H1 (cell line): ENCODE data around the gene TBC1D22B. TPM values are rescaled to one million over a fixed set of nuclear protein-coding genes. Genes with fewer than 3 reads are reported as not detected.

ENCODE experiments used
- CTCF ChIA-PET: fragments of 300-600 bp; sonication (Branson Sonifier 250); formaldehyde crosslinking; loops from one replicate; lab custom pipeline; 2021; ENCODE audit not compliant: partially characterized antibody; lab: Charles Lee
- POLR2A ChIA-PET: fragments of 300-600 bp; sonication (Branson Sonifier 250); formaldehyde crosslinking; loops from one replicate; lab custom pipeline; 2021; ENCODE audit warnings: inconsistent platforms; ENCODE audit not compliant: partially characterized antibody; lab: Charles Lee
- DNase-seq, 2 experiments: peaks; one replicate each; pipeline versions ENCODE4 v3.0.0 to v3.0.0-alpha.2; 2010 to 2022; ENCODE audit warnings: low spot score in 2 of 2, low read depth in 1 of 2, mixed read lengths in 1 of 2
- FAIRE-seq: peaks from 2 replicates; lab custom pipeline; 2011; peaks lifted over from hg19 to GRCh38; lab: Jason Lieb, UNC
- H2AFZ ChIP-seq: 2 replicates; pipeline ENCODE4 v1.8.1; 2012; ENCODE audit warnings: low read length, inconsistent platforms
- H2AK5ac ChIP-seq: 2 replicates; pipeline ENCODE4 v1.6.1; 2013; ENCODE audit warnings: low read depth, low read length
- H2BK120ac ChIP-seq: replicated peaks from 2 replicates; pipeline ENCODE3; 2013; ENCODE audit warnings: low read depth, low read length, inconsistent platforms
- H2BK12ac ChIP-seq: 2 replicates; pipeline ENCODE4 v1.6.1; 2013; ENCODE audit warnings: low read depth, low read length
- H2BK15ac ChIP-seq: 2 replicates; pipeline ENCODE4 v1.6.1; 2013; ENCODE audit warnings: low read length
- H2BK20ac ChIP-seq: 2 replicates; pipeline ENCODE4 v1.6.1; 2013; ENCODE audit warnings: low read length
- H2BK5ac ChIP-seq: 2 replicates; pipeline ENCODE4 v1.6.1; 2013; ENCODE audit warnings: low read depth, low read length
- H3K14ac ChIP-seq: 2 replicates; pipeline ENCODE4 v1.6.1; 2013; ENCODE audit warnings: inconsistent platforms; ENCODE audit not compliant: insufficient read length
- H3K18ac ChIP-seq: 2 replicates; pipeline ENCODE4 v1.6.1; 2013; ENCODE audit warnings: low read length; ENCODE audit errors: extremely low read depth
- H3K23ac ChIP-seq: 2 replicates; pipeline ENCODE4 v1.6.1; 2013; ENCODE audit warnings: inconsistent platforms; ENCODE audit not compliant: insufficient read length
- H3K23me2 ChIP-seq: 2 replicates; pipeline ENCODE4 v1.6.1; 2013; ENCODE audit warnings: low read depth, low read length
- H3K27ac ChIP-seq: 2 replicates; pipeline ENCODE4 v1.6.1; 2011; ENCODE audit warnings: low read depth, low read length, inconsistent platforms
- H3K27me3 ChIP-seq, 4 experiments: replicated peaks in 1 of 4; 1 replicate in 1 of 4; 2 replicates in 3 of 4; pipeline versions ENCODE4 v1.6.1 to v1.8.1; 2011 to 2013; ENCODE audit warnings: low read length in 3 of 4, mild to moderate bottlenecking in 3 of 4, inconsistent platforms in 2 of 4, mixed read lengths in 2 of 4, moderate library complexity in 1 of 4; ENCODE audit not compliant: control insufficient read depth in 3 of 4, insufficient read depth in 3 of 4; ENCODE audit errors: extremely low read depth in 1 of 4
- H3K36me3 ChIP-seq, 4 experiments: 2 replicates each; pipeline versions ENCODE4 v1.6.1 to v1.8.1; 2011 to 2013; ENCODE audit warnings: mild to moderate bottlenecking in 4 of 4, low read length in 3 of 4, moderate library complexity in 2 of 4, control low read depth in 1 of 4, inconsistent platforms in 1 of 4; ENCODE audit not compliant: insufficient read depth in 4 of 4, control insufficient read depth in 2 of 4
- H3K4ac ChIP-seq: replicated peaks from 2 replicates; pipeline ENCODE3; 2013; ENCODE audit warnings: low read length, low read depth, mixed read lengths, inconsistent platforms; ENCODE audit not compliant: insufficient read length
- H3K4me1 ChIP-seq, 4 experiments: replicated peaks in 1 of 4; 1 replicate in 1 of 4; 2 replicates in 3 of 4; pipeline versions ENCODE4 v1.6.1 to v1.8.1; 2011 to 2013; ENCODE audit warnings: low read length in 3 of 4, inconsistent platforms in 2 of 4, mixed read lengths in 1 of 4; ENCODE audit not compliant: insufficient read depth in 4 of 4, control insufficient read depth in 3 of 4
- H3K4me2 ChIP-seq, 2 experiments: 2 replicates each; pipeline versions ENCODE4 v1.6.1 to v1.8.1; 2011 to 2013; ENCODE audit warnings: low read depth in 2 of 2, low read length in 2 of 2, control low read depth in 1 of 2, inconsistent platforms in 1 of 2, mild to moderate bottlenecking in 1 of 2; ENCODE audit not compliant: insufficient read depth in 1 of 2
- H3K4me3 ChIP-seq, 4 experiments: fragments of 200-600, 300-600 bp in 1 of 4; sonication (generic), shearing (Covaris generic), sonication (Bioruptor Twin) in 1 of 4; 2 replicates each; pipeline versions ENCODE4 v1.5.1 to v1.8.1; 2011 to 2016; ENCODE audit warnings: low read length in 4 of 4, low read depth in 3 of 4, control low read depth in 2 of 4, inconsistent platforms in 2 of 4, mild to moderate bottlenecking in 2 of 4, mixed read lengths in 1 of 4, moderate library complexity in 1 of 4; ENCODE audit not compliant: insufficient read depth in 2 of 4; ENCODE audit errors: extremely low read depth in 1 of 4
- H3K56ac ChIP-seq: replicated peaks from 2 replicates; pipeline ENCODE3; 2013; ENCODE audit warnings: low read depth, mild to moderate bottlenecking, mixed read lengths, low read length, inconsistent platforms; ENCODE audit not compliant: insufficient read length
- H3K79me1 ChIP-seq: 2 replicates; pipeline ENCODE4 v1.6.1; 2013; ENCODE audit warnings: low read depth, low read length, control low read depth
- H3K79me2 ChIP-seq, 2 experiments: 2 replicates each; pipeline versions ENCODE4 v1.6.1 to v1.8.1; 2012 to 2013; ENCODE audit warnings: low read length in 2 of 2, mild to moderate bottlenecking in 2 of 2, inconsistent platforms in 1 of 2; ENCODE audit not compliant: insufficient read depth in 2 of 2, control insufficient read depth in 1 of 2
- H3K9ac ChIP-seq, 4 experiments: replicated peaks in 1 of 4; 1 replicate in 1 of 4; 2 replicates in 3 of 4; pipeline versions ENCODE4 v1.6.1 to v1.8.1; 2011 to 2013; ENCODE audit warnings: low read depth in 3 of 4, low read length in 3 of 4, control low read depth in 2 of 4, mild to moderate bottlenecking in 2 of 4, moderate library complexity in 2 of 4, inconsistent platforms in 1 of 4; ENCODE audit errors: extremely low read depth in 1 of 4
- H3K9me3 ChIP-seq, 2 experiments: 2 replicates each; pipeline versions ENCODE4 v1.6.1 to v1.8.1; 2012 to 2013; ENCODE audit warnings: mild to moderate bottlenecking in 2 of 2, moderate library complexity in 2 of 2, control low read depth in 1 of 2, inconsistent platforms in 1 of 2, low read depth in 1 of 2, low read length in 1 of 2, mixed read lengths in 1 of 2; ENCODE audit not compliant: insufficient read depth in 2 of 2
- H4K20me1 ChIP-seq, 2 experiments: replicated peaks in 1 of 2; 2 replicates each; pipeline versions ENCODE3 to v1.8.1; 2011 to 2013; ENCODE audit warnings: inconsistent platforms in 2 of 2, low read length in 2 of 2, mild to moderate bottlenecking in 1 of 2; ENCODE audit not compliant: insufficient read depth in 2 of 2, control insufficient read depth in 1 of 2
- H4K5ac ChIP-seq: 2 replicates; pipeline ENCODE4 v1.6.1; 2013; ENCODE audit warnings: low read length, low read depth, mixed read lengths, inconsistent platforms; ENCODE audit not compliant: insufficient read length
- H4K8ac ChIP-seq: 2 replicates; pipeline ENCODE4 v1.8.0; 2013; ENCODE audit warnings: mild to moderate bottlenecking, moderate library complexity, low read length, inconsistent platforms; ENCODE audit not compliant: insufficient read depth; ENCODE audit errors: extremely low read depth
- H4K91ac ChIP-seq: replicated peaks from 2 replicates; pipeline ENCODE3; 2013; ENCODE audit warnings: low read length, mixed read lengths, inconsistent platforms; ENCODE audit not compliant: insufficient read length
- CBX5 ChIP-seq: fragments of 300-800, 300-1000 bp; sonication (generic); IDR thresholded peaks from 2 replicates; pipeline ENCODE4 v1.7.1; 2016; ENCODE audit warnings: antibody characterized with exemption, low read length, low read depth
- EGR1 ChIP-seq: IDR thresholded peaks from 2 replicates; pipeline ENCODE4 v1.6.1; 2011; ENCODE audit warnings: low read depth, low read length, borderline replicate concordance
- KDM4A ChIP-seq: IDR thresholded peaks from one replicate; pipeline ENCODE4 v1.7.1; 2012; ENCODE audit warnings: low read depth, mild to moderate bottlenecking, moderate library complexity, low read length, inconsistent platforms; ENCODE audit not compliant: severe bottlenecking
- PHF8 ChIP-seq: fragments of 200-600 bp; sonication (generic); conservative IDR thresholded peaks from 2 replicates; pipeline ENCODE4 v1.7.1; 2012; ENCODE audit warnings: low read depth, mild to moderate bottlenecking, inconsistent platforms, low read length, moderate library complexity
- RBBP5 ChIP-seq: IDR thresholded peaks from 2 replicates; pipeline ENCODE4 v1.7.1; 2012; ENCODE audit warnings: low read depth, mild to moderate bottlenecking, inconsistent platforms, low read length, moderate library complexity, borderline replicate concordance
- SIN3A ChIP-seq, 2 experiments: IDR thresholded peaks in 1 of 2; conservative IDR thresholded peaks in 1 of 2; 2 replicates each; pipeline ENCODE4 v1.6.1; 2011 to 2012; ENCODE audit warnings: low read length in 2 of 2, improper control_type of control experiment in 1 of 2, low read depth in 1 of 2, mild to moderate bottlenecking in 1 of 2
- TBP ChIP-seq: IDR thresholded peaks from 2 replicates; pipeline ENCODE4 v1.6.1; 2011; ENCODE audit warnings: low read depth, low read length, improper control_type of control experiment
- TCF12 ChIP-seq: IDR thresholded peaks from 2 replicates; pipeline ENCODE4 v1.6.1; 2011; ENCODE audit warnings: low read depth, mild to moderate bottlenecking, low read length
- WGBS, 2 experiments: shearing (Covaris generic) in 1 of 2; methylation state at CpG; one replicate each; pipeline versions ENCODE4 v1.1.6 to v1.1.7; 2013 to 2015; ENCODE audit warnings: low lambda C conversion rate in 2 of 2, mixed read lengths in 2 of 2, inconsistent platforms in 1 of 2, low coverage in 1 of 2, missing lambda C conversion rate in 1 of 2; ENCODE audit not compliant: insufficient replicate concordance in 2 of 2, insufficient coverage in 1 of 2, insufficient read length in 1 of 2; ENCODE audit errors: extremely low coverage in 1 of 2, missing lambda C conversion rate in 1 of 2; 5-methylcytosine and 5-hydroxymethylcytosine counted together
- polyA plus RNA-seq, 7 experiments: library from polyadenylated mRNA; depleted of rRNA in 3 of 7; stranded (reverse) in 5 of 7; unstranded in 2 of 7; fragments of >200 nt in 5 of 7; fragments of 200-250 nt in 2 of 7; gene quantifications; 1 replicate in 5 of 7; 2 replicates in 1 of 7; 4 replicates in 1 of 7; pipeline versions ENCODE4 v1.2.1 to v1.2.3, GENCODE V29; 2011 to 2013; ENCODE audit warnings: missing spikeins in 2 of 7, mixed read lengths in 2 of 7
- total RNA-seq: library from RNA; stranded (reverse); fragmentation: NEBNext Ultra II Directional; extraction: Animal tissue kit (Norgen Biotek cat#: 25700); gene quantifications from 2 replicates; pipeline ENCODE4 v1.2.1, GENCODE V29; 2021
- TF ChIP-seq, protein P1 (sequence below): IDR thresholded peaks from 2 replicates; pipeline ENCODE4 v1.6.1; 2012; ENCODE audit warnings: inconsistent platforms

The TBC1D22B gene
- total and polyA plus RNA-seq, 2 of the 8 experiments (the other 6 are each of a cell fraction or from before 2014, with no cell fraction given), result 10.1 to 17.4 TPM

DNA sequence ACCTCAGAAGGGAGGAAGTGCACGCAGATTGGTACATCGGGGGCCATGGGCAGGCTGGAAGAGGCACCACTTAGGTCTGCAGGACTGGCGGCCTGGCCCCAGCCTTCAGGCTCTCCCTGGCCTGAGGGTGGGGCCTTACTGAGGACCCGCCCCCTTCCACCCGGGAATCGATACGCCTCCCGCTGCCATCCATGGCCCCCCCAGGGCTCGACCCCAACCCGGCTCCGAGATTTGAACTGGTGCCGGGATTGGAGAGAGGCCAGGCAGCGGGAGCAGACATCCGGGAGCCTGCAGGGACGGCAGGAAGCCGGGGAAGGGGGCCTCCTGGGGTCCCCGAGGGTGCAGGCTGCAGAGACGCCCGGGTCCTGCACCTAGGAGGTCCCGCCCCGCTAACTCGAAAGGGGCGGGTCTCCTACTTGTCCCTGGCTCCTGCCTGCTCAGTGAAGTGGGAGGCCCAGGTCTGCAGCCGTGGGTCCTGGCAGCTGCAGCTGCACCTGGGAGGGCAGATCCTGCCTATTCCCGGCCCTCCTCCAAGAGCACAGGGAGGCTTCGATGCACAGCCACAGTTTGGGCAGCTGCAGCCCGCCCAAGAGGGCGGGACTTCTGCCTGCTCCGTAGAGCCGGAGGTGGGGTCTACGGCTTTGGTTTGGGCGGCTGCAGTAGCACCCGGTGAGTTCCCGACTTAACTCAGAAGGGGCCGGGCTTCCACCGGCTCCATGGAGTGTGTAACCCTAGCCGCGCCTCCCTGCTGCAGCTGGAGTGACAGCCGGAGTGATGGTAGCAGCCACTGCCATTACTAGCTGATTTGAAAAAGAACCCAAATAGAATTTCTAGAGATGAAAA, 35.2 kb upstream of the TBC1D22B start:
- Histone ChIP-seq H3K9ac (peak overlapping the region in 3 of 4 experiments; percentile 22 to 51 (median 39); a peak in 5 of 7 replicates), H2BK12ac (0 out of 2 replicates have a peak overlapping the region, but pooled peaks have one; percentile 89), H2BK120ac (no peak overlapping the region), H4K91ac (peak overlapping the region; percentile 62), H3K14ac (no peak overlapping the region), H3K79me1 (no peaks in the 10 kb centered on the region), H3K18ac (peak overlapping the region; percentile 95), H3K23ac (no peak overlapping the region), H3K27me3 (no peaks in the 10 kb centered on the region), H4K5ac (peak overlapping the region; percentile 61), H3K4me3 (peak overlapping the region; percentile 43 to 68 (median 58)), H3K4ac (no peak overlapping the region), H3K4me2 (peak overlapping the region; percentile 71 to 88), H3K9me3 (no peaks in the 10 kb centered on the region), H3K56ac (peak overlapping the region; percentile 86), H2BK15ac (peak overlapping the region; percentile 66; the same call in 1 of the 2 replicates), H3K27ac (peak overlapping the region; percentile 23; the same call in 1 of the 2 replicates), H2BK20ac (no peak overlapping the region), H2BK5ac (peak overlapping the region; percentile 64; the same call in 1 of the 2 replicates), H4K8ac (peak overlapping the region; percentile 66; the same call in 1 of the 2 replicates), H2AK5ac (no peak overlapping the region), H3K79me2 (no peaks in the 10 kb centered on the region), H3K36me3 (no peaks in the 10 kb centered on the region), H4K20me1 (no peaks in the 10 kb centered on the region), H2AFZ (peak overlapping the region; percentile 96), H3K23me2 (peaks cover 5% of the 10 kb centered on the region; the same call in 1 of the 2 replicates), H3K4me1 (no peaks in the 10 kb centered on the region; a peak in 1 of 7 replicates)
- CTCF ChIA-PET, result interaction anchor here (0.8 to 6.2 kb wide), 5 partner anchors 9 to 204 kb away, joined by 3 to 55 read pairs (median 3); partner anchors contain the start of gene TMEM217
- POLR2A ChIA-PET, result interaction anchor here (0.8 to 1.3 kb wide), 8 partner anchors 12 to 236 kb away, joined by 3 to 4 read pairs (median 3); partner anchors contain the start of genes MTCH1 and TBC1D22B
- WGBS, 2 experiments, result 2% methylated on average over 32 of the region's 39 CpGs; no CpG with 5 or more reads in 1 of the 2 experiments
- DNase-seq (peak; percentile 88 to 95), FAIRE-seq (peak; percentile 71)
- TF ChIP-seq RBBP5 (peak; percentile 77; the same call in 1 of the 2 replicates), PHF8 (peak; percentile 45), KDM4A (peak; percentile 78), SIN3A (conservative IDR thresholded peaks at IDR 0.05 in 1 of 2, IDR thresholded peaks at IDR 0.05 in 1 of 2; ENCODE audit: low read depth in 1 of 2, low read length in 2 of 2) (peak in 1 of 2 experiments; percentile 28; a peak in 2 of 4 replicates), CBX5 (no peak), EGR1 (0 out of 2 replicates have a peak, but pooled peaks have one; percentile 27), TBP (peak; percentile 55; the same call in 1 of the 2 replicates), TCF12 (peak; percentile 81; the same call in 1 of the 2 replicates)
- TF ChIP-seq, protein P1, sequence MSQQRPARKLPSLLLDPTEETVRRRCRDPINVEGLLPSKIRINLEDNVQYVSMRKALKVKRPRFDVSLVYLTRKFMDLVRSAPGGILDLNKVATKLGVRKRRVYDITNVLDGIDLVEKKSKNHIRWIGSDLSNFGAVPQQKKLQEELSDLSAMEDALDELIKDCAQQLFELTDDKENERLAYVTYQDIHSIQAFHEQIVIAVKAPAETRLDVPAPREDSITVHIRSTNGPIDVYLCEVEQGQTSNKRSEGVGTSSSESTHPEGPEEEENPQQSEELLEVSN, result 0 out of 2 replicates have a peak, but pooled peaks have one; percentile 26
